Measurements from ENCODE around the gene VPS37B.

VPS37B gene

DNA sequence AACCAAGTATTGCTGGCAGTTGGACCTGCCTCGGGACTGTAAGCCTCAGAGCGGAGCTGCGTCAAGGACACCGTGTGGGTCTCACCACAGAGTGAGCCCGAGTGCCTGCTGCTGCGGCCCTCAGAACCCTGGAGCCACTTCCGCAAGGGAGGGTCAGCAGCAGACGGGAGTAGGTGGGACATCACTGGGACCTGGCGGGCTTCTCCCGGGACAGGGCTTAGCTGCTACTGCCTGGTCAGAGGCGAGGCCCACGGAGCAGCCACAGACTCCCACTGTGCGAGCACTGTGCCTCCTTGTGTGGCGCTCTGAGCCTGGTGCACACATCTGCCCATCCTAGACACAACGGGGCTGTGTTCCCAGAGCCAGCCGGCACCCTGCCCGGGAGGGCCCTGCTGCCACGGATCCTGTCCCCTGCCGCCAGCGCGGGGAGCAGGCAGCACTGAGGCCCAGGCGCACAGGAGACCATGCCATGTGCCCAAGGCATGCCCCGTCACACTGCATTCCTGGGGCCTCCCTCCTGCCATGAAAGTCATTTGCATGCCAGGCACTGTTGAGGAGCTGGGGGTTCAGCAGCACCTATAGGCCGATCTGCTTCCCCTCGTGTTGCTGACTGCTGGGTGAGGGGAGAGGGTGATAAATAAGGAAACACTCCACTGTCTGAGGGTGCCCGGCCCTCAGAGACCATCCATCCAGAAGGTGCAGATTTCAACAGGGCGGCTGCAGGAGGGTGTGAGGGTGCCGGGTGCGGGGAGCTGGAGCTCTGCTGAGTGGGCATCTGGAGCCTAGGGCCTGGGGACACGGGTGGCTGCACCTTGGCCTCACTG lies 50.7 kb downstream of the VPS37B start:
- TF ChIP-seq, protein P1, sequence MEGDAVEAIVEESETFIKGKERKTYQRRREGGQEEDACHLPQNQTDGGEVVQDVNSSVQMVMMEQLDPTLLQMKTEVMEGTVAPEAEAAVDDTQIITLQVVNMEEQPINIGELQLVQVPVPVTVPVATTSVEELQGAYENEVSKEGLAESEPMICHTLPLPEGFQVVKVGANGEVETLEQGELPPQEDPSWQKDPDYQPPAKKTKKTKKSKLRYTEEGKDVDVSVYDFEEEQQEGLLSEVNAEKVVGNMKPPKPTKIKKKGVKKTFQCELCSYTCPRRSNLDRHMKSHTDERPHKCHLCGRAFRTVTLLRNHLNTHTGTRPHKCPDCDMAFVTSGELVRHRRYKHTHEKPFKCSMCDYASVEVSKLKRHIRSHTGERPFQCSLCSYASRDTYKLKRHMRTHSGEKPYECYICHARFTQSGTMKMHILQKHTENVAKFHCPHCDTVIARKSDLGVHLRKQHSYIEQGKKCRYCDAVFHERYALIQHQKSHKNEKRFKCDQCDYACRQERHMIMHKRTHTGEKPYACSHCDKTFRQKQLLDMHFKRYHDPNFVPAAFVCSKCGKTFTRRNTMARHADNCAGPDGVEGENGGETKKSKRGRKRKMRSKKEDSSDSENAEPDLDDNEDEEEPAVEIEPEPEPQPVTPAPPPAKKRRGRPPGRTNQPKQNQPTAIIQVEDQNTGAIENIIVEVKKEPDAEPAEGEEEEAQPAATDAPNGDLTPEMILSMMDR (IDR thresholded peaks at IDR 0.05; ENCODE audit: insufficient read depth, low read depth, low read length, missing control alignments): no peak
- H3K4me3 ChIP-seq (ENCODE audit: low read depth, low read length): no peak overlapping the region
- DNase-seq (ENCODE audit: low read depth): no peak

DNA sequence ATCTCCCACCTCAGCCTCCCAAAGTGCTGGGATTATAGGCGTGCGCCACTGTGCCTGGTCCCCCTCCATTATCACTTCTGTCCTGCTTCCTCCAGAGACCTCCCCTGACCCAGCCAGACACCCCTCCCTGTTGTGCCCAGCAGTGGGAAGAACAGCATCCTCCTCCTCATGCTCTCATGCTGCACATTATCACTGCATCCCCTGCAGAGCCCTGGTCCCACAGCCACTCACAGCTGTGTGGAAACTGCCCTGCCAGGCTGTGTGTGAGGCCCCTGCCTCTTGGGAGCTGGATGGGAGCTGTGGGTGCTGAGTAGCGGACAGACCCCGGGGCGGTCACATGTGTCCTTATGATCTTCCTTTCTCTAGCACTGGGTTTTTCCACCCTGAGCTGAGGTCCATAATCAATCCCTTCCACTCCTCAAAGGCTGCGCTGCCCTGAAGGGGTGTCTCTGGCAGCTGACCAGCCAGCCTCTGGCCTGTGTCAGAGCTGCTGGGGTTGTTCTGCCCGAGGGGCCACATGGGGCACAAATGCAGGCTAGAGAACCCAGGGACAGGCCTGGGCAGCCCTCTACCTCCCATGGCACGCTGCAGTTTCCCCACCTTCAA lies 51.5 kb downstream of the VPS37B start:
- TF ChIP-seq, protein P1 (IDR thresholded peaks at IDR 0.05; ENCODE audit: insufficient read depth, low read depth, low read length, missing control alignments): no peak
- H3K4me3 ChIP-seq (ENCODE audit: low read depth, low read length): no peak overlapping the region
- DNase-seq (ENCODE audit: low read depth): no peak

DNA sequence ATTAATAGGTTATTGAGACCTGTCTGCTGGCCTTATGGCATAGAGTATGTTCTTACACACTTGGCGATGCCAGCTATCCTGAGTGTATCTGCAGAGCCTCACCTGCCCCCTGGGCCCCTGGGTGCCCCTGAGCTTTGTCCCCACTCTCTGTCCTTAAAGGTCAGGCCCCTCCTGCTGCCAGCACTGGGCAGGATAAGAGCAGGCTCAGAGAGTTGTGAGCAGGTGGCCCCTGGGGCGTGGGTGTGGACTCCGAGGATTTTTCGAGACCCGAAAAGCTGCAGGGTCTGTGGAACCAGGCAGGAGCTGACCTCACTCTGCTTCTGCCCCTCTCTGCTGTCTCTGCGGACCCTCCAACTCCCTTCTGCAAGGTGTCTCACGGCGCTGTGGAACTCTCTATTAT lies 52.5 kb downstream of the VPS37B start:
- no peak overlapping the region for H3K4me3 ChIP-seq (ENCODE audit: low read depth, low read length)
- TF ChIP-seq, protein P1 (IDR thresholded peaks at IDR 0.05; ENCODE audit: insufficient read depth, low read depth, low read length, missing control alignments): no peak
- no peak for DNase-seq (ENCODE audit: low read depth)

DNA sequence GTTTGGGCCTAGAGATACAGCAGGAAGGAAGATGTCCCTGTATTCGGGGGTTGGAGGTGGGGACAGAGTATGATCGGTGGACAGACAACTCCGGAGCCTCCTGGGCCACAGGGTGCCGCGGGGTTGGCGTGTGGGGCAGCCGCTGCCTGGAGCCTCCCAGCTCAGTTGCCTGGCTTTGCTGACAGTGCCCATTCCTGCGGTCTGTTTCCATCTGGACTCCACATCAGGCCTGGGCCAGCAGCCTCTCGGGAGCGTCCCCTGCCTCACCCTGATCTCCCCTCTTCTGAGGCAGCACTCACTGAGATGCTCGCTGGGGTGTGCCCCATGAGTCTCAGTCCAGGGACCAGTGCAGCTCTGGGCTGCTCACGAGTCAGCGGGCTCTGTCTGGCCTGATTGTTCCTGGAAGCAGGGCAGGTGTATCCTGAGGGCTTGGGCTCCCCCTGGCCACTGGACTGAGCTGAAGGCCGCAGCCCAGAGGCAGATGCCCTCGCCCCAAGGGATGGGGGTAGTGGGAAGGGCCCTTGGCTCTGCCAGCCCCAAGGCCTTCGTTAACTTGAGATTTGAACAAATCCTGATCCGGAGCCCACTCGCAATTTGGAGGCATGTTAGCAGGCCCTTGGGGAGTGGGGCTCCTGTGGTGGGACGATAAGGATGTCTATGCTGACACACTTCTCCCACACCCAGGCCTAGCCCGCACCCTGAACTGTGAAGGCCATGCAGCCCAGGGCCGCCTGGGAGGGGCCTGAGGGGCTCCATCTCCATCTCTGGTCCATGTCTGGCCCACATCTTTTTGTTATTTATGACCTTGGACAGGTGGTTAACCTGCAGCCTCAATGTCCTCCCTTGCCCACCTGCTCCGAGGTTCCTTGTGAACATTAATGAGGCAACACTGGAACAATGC lies 53.2 kb downstream of the VPS37B start:
- no peak overlapping the region for H3K4me3 ChIP-seq (ENCODE audit: low read depth, low read length)
- TF ChIP-seq, protein P1 (IDR thresholded peaks at IDR 0.05; ENCODE audit: insufficient read depth, low read depth, low read length, missing control alignments): no peak
- no peak for DNase-seq (ENCODE audit: low read depth)

DNA sequence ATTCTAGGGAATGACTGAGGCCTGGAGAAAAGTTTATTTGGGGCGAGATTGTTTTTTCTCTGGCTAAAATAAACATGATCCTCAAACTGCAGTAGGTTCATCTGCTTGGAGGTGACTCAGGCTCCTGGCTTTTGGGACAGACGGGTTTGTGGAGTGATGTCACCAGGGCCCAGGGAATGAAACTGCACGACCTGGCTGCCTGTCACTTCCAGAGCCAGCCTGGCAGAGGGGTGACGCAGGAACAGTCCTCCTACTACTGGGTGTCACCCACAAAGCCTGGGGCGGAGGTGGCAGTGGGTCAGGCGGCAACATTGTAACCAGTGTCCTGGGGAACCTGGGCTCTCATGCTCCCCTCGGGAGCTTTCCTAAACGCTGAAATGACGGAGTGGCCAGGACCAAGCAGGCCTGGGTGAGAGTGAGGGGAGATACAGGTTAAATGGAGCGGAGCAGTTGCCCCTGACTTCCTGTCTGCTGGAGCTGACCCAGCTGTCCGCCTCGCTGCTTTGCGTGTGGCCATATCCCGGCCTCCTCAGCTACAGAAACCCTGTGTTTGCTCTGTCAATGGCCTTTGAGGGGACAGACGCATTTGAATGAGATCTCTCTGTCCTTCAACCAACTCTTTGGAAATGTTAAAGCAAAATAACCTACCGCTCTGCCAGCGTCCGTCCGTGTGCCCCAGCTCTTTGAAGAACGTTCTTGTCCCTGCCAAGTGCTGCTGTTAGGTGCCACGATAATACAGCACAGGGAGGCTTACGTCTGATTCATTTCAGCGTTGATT lies 54.2 kb downstream of the VPS37B start:
- H3K4me3 ChIP-seq (ENCODE audit: low read depth, low read length): no peak overlapping the region
- TF ChIP-seq, protein P1 (IDR thresholded peaks at IDR 0.05; ENCODE audit: insufficient read depth, low read depth, low read length, missing control alignments): no peak
- DNase-seq (ENCODE audit: low read depth): no peak

All from GM12865 (cell line).